HepG2 (cell line): Measurements from ENCODE around the gene FLG2. TPM values are rescaled to one million over a fixed set of nuclear protein-coding genes. Genes with fewer than 3 reads are reported as not detected.
"Not testable (repeated sequence)": the region's sequence is repeated elsewhere in the genome, so short reads cannot be mapped to it uniquely, and the experiment has no call there.

Experiments
- ATAC-seq: fragments of 200-7000 bp; cut with Tn5 transposase; 3 replicates; pipeline ENCODE4 v1.9.1; 2020; ENCODE audit warnings: mild to moderate bottlenecking, moderate library complexity
- BruUV-seq: library from RNA; stranded (reverse); fragments of 400-500 nt; replicated peaks from 2 replicates; lab custom pipeline; 2021; lab: Mats Ljungman, UMichigan
- CTCF ChIA-PET: fragments of 300-600 bp; formaldehyde crosslinking; extraction: SDS; loops from one replicate; lab custom pipeline; 2021; ENCODE audit warnings: low total read pairs, inconsistent platforms, low intra/inter-chr PET ratio; lab: Yijun Ruan, JAX
- POLR2A ChIA-PET: fragments of 350-600 bp; sonication (Branson Sonifier 250); formaldehyde crosslinking; loops from one replicate; lab custom pipeline; 2020; ENCODE audit warnings: antibody characterized with exemption, inconsistent platforms; lab: Yijun Ruan, JAX
- DNase-seq: peaks from one replicate; pipeline ENCODE4 v3.0.0-alpha.2; 2015; ENCODE audit warnings: low spot score
- FAIRE-seq: peaks from 3 replicates; lab custom pipeline; 2011; peaks lifted over from hg19 to GRCh38; lab: Jason Lieb, UNC
- H2AFZ ChIP-seq: one replicate; pipeline ENCODE4 v1.6.1; 2011; ENCODE audit warnings: low read length, inconsistent platforms
- H3K27ac ChIP-seq: fragments of 300-600 bp; 3 replicates; pipeline ENCODE4 v1.8.0; 2011; ENCODE audit warnings: mixed run types, mild to moderate bottlenecking, mixed read lengths, low read length, inconsistent platforms; ENCODE audit not compliant: insufficient read depth; ENCODE audit errors: extremely low read length
- H3K27me3 ChIP-seq, 2 experiments: fragments of 200-600 bp in 1 of 2; 2 replicates in 1 of 2; 3 replicates in 1 of 2; pipeline versions ENCODE4 v1.6.0 to v1.8.0; 2011; ENCODE audit warnings: low read length in 2 of 2, mild to moderate bottlenecking in 2 of 2, moderate library complexity in 2 of 2, inconsistent platforms in 1 of 2; ENCODE audit not compliant: insufficient read depth in 2 of 2, control insufficient read depth in 1 of 2
- H3K36me3 ChIP-seq, 2 experiments: fragments of 200-600 bp in 1 of 2; replicated peaks in 1 of 2; 2 replicates in 1 of 2; 3 replicates in 1 of 2; pipeline versions ENCODE4 v1.5.1 to v1.8.0; 2011; ENCODE audit warnings: low read length in 2 of 2, inconsistent platforms in 1 of 2; ENCODE audit not compliant: insufficient read depth in 2 of 2, control insufficient read depth in 1 of 2
- H3K4me1 ChIP-seq: 2 replicates; pipeline ENCODE4 v1.5.1; 2012; ENCODE audit warnings: low read length, inconsistent platforms; ENCODE audit not compliant: insufficient read depth
- H3K4me2 ChIP-seq: 2 replicates; pipeline ENCODE4 v1.6.0; 2011; ENCODE audit warnings: low read depth, low read length, inconsistent platforms
- H3K4me3 ChIP-seq, 3 experiments: fragments of 200-600 bp in 1 of 3; sonication (generic), shearing (Covaris generic) in 1 of 3; replicated peaks in 1 of 3; 2 replicates each; pipeline ENCODE4 v1.5.1; 2011 to 2016; ENCODE audit warnings: low read length in 3 of 3, inconsistent platforms in 2 of 3, low read depth in 2 of 3, mild to moderate bottlenecking in 2 of 3, control low read depth in 1 of 3, mixed read lengths in 1 of 3; ENCODE audit not compliant: insufficient read depth in 1 of 3
- H3K79me2 ChIP-seq: one replicate; pipeline ENCODE4 v1.6.1; 2011; ENCODE audit warnings: low read length, inconsistent platforms; ENCODE audit not compliant: insufficient read depth
- H3K9ac ChIP-seq: 2 replicates; pipeline ENCODE4 v1.6.0; 2011; ENCODE audit warnings: mild to moderate bottlenecking, low read depth, low read length, inconsistent platforms; ENCODE audit not compliant: insufficient read depth
- H3K9me3 ChIP-seq: 2 replicates; pipeline ENCODE4 v1.5.1; 2012; ENCODE audit warnings: mild to moderate bottlenecking, low read length
- H4K20me1 ChIP-seq: 2 replicates; pipeline ENCODE4 v1.6.0; 2011; ENCODE audit warnings: inconsistent platforms, mild to moderate bottlenecking, low read length, moderate library complexity; ENCODE audit not compliant: insufficient read depth
- FOXC1 ChIP-seq: sonication (generic); formaldehyde crosslinking; IDR thresholded peaks from 2 replicates; pipeline ENCODE4 v1.8.0; 2022; ENCODE audit warnings: mild to moderate bottlenecking, missing genetic modification reagents, borderline replicate concordance
- GATAD2A ChIP-seq: IDR thresholded peaks from 2 replicates; pipeline ENCODE4 v1.6.1; 2016
- HNF4A ChIP-seq: sonication (generic); formaldehyde crosslinking; IDR thresholded peaks from 2 replicates; pipeline ENCODE4 v1.4.0; 2020; ENCODE audit warnings: missing genetic modification reagents
- KDM2A ChIP-seq: sonication (generic); formaldehyde crosslinking; IDR thresholded peaks from 2 replicates; pipeline ENCODE4 v1.4.0; 2020; ENCODE audit warnings: low read depth, missing genetic modification reagents, borderline replicate concordance
- PCBP1 ChIP-seq: fragments of 200-400 bp; formaldehyde crosslinking; IDR thresholded peaks from 2 replicates; pipeline ENCODE4 v1.6.1; 2017; ENCODE audit warnings: mild to moderate bottlenecking, low read depth, low read length, borderline replicate concordance
- SETDB1 ChIP-seq: sonication (generic); formaldehyde crosslinking; IDR thresholded peaks from 2 replicates; pipeline ENCODE4 v1.5.1; 2020; ENCODE audit warnings: missing genetic modification reagents, mild to moderate bottlenecking, borderline replicate concordance
- SKIL ChIP-seq: sonication (generic); formaldehyde crosslinking; IDR thresholded peaks from 2 replicates; pipeline ENCODE4 v1.8.0; 2022; ENCODE audit warnings: missing genetic modification reagents, mild to moderate bottlenecking, moderate library complexity, borderline replicate concordance
- STAT6 ChIP-seq: sonication (generic); formaldehyde crosslinking; IDR thresholded peaks from 2 replicates; pipeline ENCODE4 v1.4.0; 2020; ENCODE audit warnings: missing genetic modification reagents, mild to moderate bottlenecking, borderline replicate concordance
- ZFP82 ChIP-seq: sonication (generic); formaldehyde crosslinking; IDR thresholded peaks from 2 replicates; pipeline ENCODE4 v1.5.1; 2020; ENCODE audit warnings: mild to moderate bottlenecking, missing genetic modification reagents, borderline replicate concordance
- ZNF468 ChIP-seq: sonication (generic); formaldehyde crosslinking; IDR thresholded peaks from 2 replicates; pipeline ENCODE4 v1.8.0; 2022; ENCODE audit warnings: mild to moderate bottlenecking, moderate library complexity, missing genetic modification reagents
- WGBS: methylation state at CpG from one replicate; pipeline ENCODE4 v1.1.6; 2017; ENCODE audit warnings: low lambda C conversion rate; 5-methylcytosine and 5-hydroxymethylcytosine counted together
- in situ Hi-C: cut with HindIII; loops from 2 replicates; pipeline ENCODE4 v1.10.0; 2017; ENCODE audit warnings: low pct_unique_long_range_greater_than_20kb; ENCODE audit not compliant: extremely low pct_ligation_motif_present
- intact Hi-C: fragments of 100-400 bp; cut with micrococcal nuclease; formaldehyde crosslinking; loops from one replicate; pipeline ENCODE4 v1.10.0; 2022; ENCODE audit not compliant: unreplicated experiment
- polyA plus RNA-seq, 8 experiments: library from polyadenylated mRNA; depleted of rRNA in 3 of 8; stranded (reverse) in 7 of 8; unstranded in 1 of 8; fragments of >200 nt; fragmentation: Illumina TruSeq in 4 of 8; extraction: Trizol in 4 of 8; gene quantifications; 2 replicates each; pipeline versions ENCODE4 v1.2.1 to v1.2.3, GENCODE V29; 2011 to 2016; ENCODE audit warnings: low read depth in 4 of 8, missing spikeins in 1 of 8, mixed read lengths in 1 of 8; ENCODE audit not compliant: insufficient read depth in 1 of 8
- total RNA-seq, 5 experiments: library from RNA; depleted of rRNA; stranded (reverse); fragments of >200 nt; fragmentation: Illumina TruSeq; extraction: Trizol; gene quantifications; 2 replicates each; pipeline ENCODE4 v1.2.3, GENCODE V29; 2016; ENCODE audit warnings: low read depth in 1 of 5
- TF ChIP-seq, protein P1 (sequence below), 2 experiments: sonication (generic) in 1 of 2; formaldehyde crosslinking in 1 of 2; IDR thresholded peaks; 2 replicates each; pipeline versions ENCODE4 v1.5.1 to v1.6.1; 2011 to 2020; ENCODE audit warnings: borderline replicate concordance in 1 of 2, low read depth in 1 of 2, low read length in 1 of 2, mild to moderate bottlenecking in 1 of 2, missing genetic modification reagents in 1 of 2, moderate library complexity in 1 of 2

Gene FLG2
- total and polyA plus RNA-seq, 2 of the 13 experiments (the other 11 are each of a cell fraction or from before 2014, with no cell fraction given), result not detected

DNA sequence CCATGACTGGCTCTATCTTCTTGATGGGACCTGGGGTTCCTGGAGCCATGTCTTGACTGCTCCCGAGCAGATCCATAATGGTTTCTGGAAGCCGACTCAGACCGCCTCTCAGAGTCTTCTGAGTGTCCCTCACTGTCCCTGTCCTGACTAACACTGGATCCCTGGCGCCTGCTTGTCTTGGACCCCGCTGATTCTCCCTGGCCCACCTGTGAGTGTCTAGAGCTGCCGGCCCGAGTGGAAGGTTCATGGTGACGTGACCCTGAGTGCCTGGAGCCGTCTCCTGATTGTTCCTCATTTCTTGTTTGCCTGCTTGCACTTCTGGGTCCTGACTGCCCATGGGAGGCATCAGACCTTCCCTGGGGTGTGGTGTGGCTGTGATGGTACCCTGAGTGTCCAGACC lies 49.9 kb downstream of the FLG2 start:
- intact Hi-C loops (no loop called here), in situ Hi-C loops (no loop called here)
- H3K9ac ChIP-seq, result no peak overlapping the region
- H2AFZ ChIP-seq, result no peak overlapping the region
- WGBS, result 71% methylated on average over 6 of the region's 9 CpGs
- no TSS peak for BruUV-seq
- no peak for TF ChIP-seq KDM2A
- no peak for TF ChIP-seq PCBP1
- TF ChIP-seq FOXC1 (CRISPR knock-in tag), result no peak
- TF ChIP-seq SKIL (CRISPR knock-in tag), result no peak
- TF ChIP-seq HNF4A (CRISPR knock-in tag), result no peak
- TF ChIP-seq, protein P1, sequence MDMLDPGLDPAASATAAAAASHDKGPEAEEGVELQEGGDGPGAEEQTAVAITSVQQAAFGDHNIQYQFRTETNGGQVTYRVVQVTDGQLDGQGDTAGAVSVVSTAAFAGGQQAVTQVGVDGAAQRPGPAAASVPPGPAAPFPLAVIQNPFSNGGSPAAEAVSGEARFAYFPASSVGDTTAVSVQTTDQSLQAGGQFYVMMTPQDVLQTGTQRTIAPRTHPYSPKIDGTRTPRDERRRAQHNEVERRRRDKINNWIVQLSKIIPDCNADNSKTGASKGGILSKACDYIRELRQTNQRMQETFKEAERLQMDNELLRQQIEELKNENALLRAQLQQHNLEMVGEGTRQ (IDR thresholded peaks at IDR 0.05; ENCODE audit: low read depth, low read length), result no peak
- TF ChIP-seq, protein P1 (CRISPR knock-in tag; IDR thresholded peaks at IDR 0.05; ENCODE audit: borderline replicate concordance), result no peak
- TF ChIP-seq ZNF468 (CRISPR knock-in tag), result no peak
- no peak for TF ChIP-seq SETDB1 (CRISPR knock-in tag)
- no peak for TF ChIP-seq ZFP82 (CRISPR knock-in tag)
- no peak for TF ChIP-seq STAT6
- TF ChIP-seq GATAD2A (CRISPR knock-in tag), result no peak
- H3K4me2 ChIP-seq, result no peak overlapping the region
- no peak overlapping the region for H3K4me3 ChIP-seq
- ATAC-seq (no peak), FAIRE-seq (no peak), DNase-seq (no peak)
- no peaks in the 10 kb centered on the region for H3K36me3 ChIP-seq
- peaks cover 21% of the 10 kb centered on the region for H3K9me3 ChIP-seq
- no peaks in the 10 kb centered on the region for H3K27me3 ChIP-seq
- no peak overlapping the region for H3K27ac ChIP-seq
- H3K4me1 ChIP-seq, result no peaks in the 10 kb centered on the region
- H4K20me1 ChIP-seq, result no peaks in the 10 kb centered on the region
- CTCF ChIA-PET, result no interaction called here
- POLR2A ChIA-PET, result no interaction called here
- H3K79me2 ChIP-seq, result no peaks in the 10 kb centered on the region

DNA sequence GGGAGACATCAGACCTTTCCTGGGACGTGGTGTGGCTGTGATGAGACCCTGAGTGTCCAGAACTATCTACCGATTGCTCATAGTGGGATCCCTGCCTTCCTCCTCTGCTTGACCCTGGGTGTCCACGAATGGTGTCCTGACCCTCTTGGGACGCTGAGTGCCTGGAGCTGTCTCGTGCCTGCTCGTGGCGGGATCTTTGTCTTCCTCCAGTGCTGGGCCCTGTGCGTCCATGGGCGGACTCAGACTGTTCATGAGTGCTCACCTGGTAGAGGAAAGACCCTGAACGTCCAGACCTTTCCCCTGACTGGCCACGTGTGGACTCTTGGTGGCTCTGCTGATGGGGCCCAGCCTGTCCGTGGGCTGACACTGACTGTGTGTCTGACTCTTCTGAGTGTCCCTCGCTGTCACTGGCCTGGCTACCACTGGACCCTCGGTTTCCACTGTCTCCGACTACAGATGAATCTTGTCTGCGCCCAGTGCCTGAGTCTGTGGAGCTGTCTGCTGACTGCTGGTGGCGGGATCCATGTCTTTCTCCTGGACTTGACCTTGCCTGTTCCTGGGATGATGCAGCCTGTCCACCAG lies 50.4 kb downstream of the FLG2 start:
- BruUV-seq, H3K9ac ChIP-seq, ATAC-seq, H3K79me2 ChIP-seq, H3K4me1 ChIP-seq, DNase-seq, H3K4me3 ChIP-seq, H3K27ac ChIP-seq, H3K27me3 ChIP-seq, POLR2A ChIA-PET, intact Hi-C loops, H4K20me1 ChIP-seq, FAIRE-seq, H3K4me2 ChIP-seq, CTCF ChIA-PET, H3K36me3 ChIP-seq, H2AFZ ChIP-seq, in situ Hi-C loops: not testable (repeated sequence)
- peaks cover 18% of the 10 kb centered on the region for H3K9me3 ChIP-seq
- 56% methylated on average over 5 of the region's 17 CpGs for whole genome bisulfite sequencing
